GM21825 (cell line): ENCODE results near the gene RAPGEF1.
"Not testable (repeated sequence)": the region's sequence is repeated elsewhere in the genome, so short reads cannot be mapped to it uniquely, and the experiment has no call there.

ENCODE experiments used
- ATAC-seq: cut with Tn5 transposase; IDR thresholded peaks from one replicate; pipeline ENCODE4 v1.9.1; 2021; ENCODE audit warnings: mild to moderate bottlenecking, moderate library complexity; ENCODE audit not compliant: unreplicated experiment

The RAPGEF1 gene

DNA sequence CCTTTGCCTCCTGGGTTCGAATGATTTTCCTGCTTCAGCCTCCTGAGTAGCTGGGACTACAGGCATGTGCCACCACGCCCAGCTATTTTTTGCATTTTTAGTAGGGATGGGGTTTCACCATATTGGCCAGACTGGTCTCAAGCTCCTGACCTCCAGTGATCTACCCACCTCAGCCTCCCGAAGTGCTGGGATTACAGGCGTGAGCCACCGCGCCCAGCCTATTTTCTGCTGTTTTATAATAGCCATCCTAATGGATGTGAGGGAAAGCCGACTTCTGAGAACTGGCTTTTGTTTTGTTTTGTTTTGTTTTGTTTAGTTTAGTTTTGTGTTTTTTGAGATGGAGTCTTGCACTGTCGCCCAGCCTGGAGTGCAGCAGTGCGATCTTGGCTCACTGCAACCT is 13.9 kb upstream of the RAPGEF1 start:
- not testable (repeated sequence) for ATAC-seq

DNA sequence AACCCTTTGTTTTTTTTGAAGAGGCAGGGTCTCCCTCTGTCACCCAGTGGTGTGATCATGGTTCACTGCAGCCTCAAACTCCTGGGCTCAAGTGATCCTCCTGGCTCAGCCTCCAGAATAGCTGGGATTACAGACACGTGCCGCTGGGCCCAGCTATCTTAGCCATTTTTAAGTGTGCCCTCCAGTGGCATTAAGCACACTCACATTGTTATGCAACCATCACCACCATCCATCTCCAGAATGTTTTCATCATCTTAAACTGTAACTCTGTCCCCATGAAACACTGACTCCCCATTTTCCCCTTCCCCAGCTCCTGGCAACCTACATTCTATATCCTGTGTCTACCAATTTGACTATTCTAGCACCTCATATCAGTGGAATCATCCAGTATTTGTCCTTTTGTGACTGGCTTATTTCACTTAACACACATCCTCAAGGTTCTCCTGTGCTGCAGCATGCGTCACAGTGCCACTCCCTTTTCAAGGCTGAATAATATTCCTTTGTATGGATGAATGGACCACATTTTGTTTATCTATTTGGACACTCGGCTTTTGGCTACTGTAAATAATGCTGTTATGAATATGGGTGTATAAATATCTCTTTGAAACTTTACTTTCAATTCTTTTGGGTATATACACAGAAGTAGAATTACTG is 12.5 kb upstream of the RAPGEF1 start:
- ATAC-seq, result no peak

DNA sequence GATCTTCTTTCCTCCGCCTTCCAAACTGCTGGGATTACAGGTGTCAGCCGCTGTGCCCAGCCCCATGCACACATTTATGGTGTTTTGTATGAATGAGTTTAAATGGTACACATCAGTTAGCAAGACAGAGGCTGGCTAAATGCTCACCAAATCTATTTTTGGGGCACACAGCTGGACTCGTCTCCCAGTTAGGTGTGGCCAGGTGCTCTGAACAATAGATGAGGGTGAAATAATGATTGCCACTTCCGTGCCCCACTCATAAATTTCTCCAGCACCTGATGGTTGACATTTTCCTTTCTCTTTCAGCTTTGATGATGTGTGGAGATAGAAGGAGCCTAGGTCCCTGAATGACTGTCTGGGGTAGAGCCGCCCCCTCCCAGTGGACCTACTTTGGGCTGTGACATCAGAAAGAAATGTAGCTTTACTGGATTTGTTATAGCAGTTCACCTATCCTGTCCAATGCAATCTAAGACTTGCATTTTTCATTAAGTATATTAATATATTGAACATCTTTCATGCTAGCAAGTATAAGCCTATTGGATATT is 8.6 kb upstream of the RAPGEF1 start:
- ATAC-seq, result no peak

DNA sequence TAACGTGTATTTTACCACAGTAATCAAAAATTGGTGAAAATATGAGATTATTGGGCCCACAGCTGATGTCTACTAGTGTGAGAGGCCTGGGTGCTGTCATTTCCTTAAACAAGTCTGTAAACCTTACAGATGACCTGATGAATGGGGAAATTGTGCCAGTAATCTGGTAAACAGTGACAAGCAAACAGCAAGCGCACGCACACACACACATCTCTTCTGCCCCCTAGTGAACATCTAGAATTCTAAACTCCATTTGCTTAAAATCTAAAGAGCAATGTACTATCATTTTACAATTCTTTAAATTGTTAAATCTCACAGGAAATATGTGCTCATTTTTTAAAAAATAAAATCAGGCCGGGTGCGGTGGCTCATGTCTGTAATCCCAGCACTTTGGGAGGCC is 7.5 kb upstream of the RAPGEF1 start:
- no peak for ATAC-seq

DNA sequence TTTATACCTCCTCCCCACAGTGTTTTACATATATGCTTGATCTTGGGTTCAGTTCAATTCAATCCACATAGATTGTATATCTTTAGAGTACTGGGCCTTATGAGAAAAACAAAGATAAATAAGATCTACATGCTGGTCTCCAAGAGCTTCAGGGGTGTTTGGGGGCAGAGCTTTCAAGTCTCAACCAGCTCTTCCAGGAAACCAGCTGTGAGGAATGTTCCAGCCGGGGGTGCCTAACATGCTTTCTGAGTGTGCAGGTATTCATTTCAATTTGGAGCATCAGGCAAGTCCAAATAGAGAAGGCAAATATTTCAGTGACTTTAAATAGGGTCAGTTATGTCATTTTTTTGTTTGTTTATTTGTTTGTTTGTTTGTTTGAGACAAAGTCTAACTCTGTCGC is 5.7 kb upstream of the RAPGEF1 start:
- no peak for ATAC-seq

DNA sequence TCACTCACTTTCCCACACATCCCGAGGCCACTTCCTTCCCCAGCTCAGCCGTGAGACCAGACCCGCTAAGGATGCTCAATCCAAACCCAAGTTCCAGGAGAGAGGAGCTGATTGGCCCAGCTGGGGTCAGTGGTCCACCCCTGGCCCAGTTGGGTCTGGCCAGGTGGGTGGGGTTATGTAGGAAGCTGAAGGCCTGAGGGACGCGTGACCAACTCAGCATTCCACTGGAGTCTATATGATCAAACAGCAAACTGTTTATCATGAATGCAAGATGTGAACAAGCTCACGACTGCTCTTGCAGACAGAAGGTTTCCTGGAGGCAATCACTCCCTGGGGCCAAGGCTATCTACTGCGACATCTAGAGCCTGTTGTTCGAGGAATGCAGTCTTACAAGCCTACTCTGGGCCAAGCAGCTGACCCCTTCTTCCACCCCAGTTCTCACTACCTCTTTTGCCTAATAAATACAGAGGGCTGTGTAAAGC is 4.9 kb upstream of the RAPGEF1 start:
- no peak for ATAC-seq

DNA sequence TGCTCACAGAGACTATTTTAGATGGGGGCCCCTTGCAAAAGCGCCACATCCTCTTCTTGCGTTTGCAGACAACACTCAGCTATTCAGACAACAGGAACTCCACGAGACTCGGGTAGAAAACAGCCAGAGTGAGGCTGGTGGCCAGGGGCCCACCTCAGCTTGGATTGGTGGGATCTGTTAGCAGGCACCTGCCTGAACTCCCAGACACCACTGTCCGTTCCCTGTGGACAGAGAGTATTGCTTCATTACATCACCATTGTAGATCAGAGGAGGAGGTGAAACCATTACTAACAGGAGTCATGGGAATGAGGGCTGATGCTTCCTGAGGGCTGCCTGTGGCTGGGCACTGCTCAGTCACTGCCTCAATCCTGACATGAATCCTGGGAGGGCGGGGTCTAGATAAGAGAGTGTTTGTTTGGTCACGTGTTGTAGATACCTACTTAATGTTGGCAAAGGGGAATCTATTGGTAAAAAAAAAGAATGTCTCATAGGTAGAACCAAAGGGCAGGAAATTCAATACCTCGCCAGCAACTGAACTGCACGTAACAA is 4.4 kb upstream of the RAPGEF1 start:
- no peak for ATAC-seq

DNA sequence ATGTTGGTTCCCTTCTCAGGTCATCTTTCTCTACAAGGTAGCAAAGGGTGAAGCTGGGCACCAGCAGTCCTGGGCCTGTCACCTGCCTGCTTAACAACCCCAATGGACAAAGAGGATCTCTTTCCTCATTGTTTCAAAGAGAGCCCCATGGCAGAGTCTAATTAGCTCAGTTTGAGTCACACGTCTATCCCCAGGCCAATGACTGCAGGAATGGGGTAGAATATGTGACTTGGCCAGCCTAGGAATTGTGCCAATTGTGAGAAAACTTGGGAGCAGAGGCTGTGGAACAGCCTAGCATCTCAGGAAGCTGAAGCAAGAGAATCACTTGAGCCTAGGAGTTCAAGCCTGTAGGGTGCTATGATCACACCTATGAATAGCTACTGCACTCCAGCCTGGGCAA is 3.6 kb upstream of the RAPGEF1 start:
- ATAC-seq, result no peak

DNA sequence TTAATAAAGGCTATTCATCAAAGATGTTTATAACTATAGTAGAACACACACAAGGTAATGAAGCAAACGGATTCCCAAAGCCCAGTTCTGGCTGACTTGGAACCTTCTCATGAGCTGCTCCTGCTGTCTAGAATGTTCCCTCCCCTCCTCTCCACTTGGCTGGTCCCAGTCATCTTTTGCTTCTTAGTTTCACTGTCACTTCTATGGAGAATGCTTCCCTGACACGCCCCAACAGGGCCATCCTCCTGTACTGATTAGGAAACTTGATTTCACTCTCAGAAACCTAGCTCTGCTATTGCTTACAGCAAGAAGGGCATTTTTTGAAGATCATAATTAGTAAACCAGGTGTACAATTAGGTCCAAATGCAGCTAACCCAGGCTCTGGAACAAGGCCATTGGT is 3.2 kb upstream of the RAPGEF1 start:
- no peak for ATAC-seq

DNA sequence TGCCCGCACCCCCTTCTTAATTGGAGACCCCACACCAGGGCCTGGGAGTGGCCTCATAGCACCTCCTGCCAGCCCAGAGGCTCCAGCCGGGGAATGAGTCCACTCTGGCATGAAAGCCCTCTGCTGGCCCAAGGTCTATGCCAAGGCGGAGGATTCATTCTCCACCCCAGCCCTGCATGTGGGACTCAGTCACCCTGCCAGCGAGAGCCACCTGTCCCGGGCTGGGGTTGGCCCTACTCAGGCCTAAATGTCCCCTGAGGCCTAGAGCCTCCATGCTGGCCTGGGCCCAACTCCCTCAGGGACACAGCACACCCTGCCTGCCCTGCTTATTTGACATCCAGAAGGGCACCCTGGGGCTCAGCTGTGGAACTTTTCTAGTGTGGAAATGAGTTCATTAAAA is 1.0 kb upstream of the RAPGEF1 start:
- no peak for ATAC-seq

DNA sequence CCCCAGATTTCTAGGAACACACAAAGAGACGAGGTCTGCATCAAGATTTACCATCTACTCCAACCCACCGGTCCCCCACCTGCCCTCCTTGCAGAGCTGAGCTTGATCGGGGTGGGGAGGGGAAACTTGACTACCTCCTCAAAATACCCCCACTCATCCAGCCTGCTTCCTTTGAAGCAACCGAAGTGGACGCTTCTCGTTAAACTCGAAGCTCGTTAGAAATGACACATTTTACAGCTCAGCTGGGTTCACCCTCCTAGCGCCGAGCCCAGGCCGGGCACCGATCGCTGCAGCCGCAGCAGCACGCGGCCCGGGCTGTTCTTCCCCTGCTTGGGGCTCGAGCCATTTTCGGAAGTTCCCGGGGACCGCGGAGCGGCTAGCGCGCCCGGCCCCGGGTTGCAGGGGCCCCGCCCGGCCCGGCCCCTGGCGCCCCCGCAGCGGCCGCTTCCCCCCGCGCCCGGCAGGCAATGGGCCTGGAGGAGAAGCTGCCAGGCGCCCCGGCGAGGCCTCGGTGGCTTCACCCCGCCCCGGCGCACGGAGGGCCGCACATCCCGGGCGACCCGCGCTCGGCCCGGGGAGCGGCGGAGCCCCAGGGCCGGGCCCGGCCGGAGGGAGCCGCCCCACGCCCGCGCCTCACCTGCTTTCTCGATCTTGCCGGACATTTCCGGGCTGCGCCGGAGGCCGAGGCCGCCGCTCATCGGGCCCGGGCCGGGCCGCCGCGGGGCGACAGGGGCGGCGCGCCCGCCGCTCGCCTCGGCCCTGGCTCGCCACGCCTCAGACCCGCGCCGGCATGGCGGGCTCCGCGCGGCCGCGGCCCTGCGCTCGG is 530 bp downstream of the RAPGEF1 start:
- no peak for ATAC-seq

DNA sequence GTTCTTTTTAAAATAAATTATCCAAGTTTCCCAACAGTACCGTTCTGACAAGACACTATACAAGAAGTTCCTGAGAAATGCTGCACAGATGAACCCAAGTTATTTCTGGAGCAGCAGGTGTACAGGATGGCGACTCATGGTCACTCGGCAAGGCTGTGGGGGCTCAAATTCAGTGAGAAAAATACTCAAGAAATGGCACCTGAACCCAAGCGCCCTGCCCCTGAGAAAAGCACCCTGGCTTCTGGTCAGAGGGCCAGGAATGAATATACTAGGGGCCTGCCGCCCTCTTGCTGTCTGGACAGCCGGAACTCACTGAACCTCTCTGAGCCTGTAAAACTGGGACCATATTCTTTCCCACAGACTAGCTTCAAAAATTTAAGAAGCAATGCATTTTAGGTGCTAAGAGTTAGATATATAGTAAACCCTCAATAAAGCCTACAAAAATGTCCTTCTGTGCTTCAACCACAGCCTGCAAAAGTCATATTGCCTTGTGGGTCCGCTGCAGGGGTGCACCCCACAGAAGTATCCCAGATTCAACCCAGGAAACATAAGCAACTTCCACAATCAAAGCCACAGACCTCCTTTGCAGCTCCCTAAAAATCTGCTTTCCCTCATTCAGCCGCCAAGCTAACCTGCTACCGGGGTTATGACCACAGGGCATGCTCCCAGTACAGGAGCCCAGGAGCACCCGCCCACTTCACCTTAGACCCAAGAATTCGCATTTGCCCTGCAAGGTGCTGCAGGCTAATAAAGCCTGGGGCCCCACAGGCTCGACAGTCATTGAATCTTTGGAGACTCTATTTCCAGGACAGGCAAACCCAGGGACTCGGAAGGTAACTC is 1.4 kb downstream of the RAPGEF1 start:
- no peak for ATAC-seq

DNA sequence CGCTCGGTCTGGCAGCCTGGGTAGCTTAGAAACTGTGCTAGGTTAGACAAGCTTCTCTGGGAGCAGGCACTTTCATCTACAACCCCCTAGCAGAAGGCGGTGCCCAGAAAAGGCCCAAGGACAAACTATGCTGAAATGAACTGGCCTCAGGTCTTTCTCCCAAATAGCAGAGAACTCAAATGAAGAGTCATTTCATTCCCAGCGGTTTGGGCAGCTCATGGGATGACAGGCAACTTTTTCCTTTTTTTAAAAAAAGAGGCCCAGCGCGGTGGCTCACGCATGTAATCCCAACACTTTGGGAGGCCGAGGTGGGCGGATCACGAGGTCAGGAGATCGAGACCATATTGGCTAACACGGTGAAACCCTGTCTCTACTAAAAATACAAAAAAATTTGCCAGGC is 2.5 kb downstream of the RAPGEF1 start:
- ATAC-seq, result no peak

DNA sequence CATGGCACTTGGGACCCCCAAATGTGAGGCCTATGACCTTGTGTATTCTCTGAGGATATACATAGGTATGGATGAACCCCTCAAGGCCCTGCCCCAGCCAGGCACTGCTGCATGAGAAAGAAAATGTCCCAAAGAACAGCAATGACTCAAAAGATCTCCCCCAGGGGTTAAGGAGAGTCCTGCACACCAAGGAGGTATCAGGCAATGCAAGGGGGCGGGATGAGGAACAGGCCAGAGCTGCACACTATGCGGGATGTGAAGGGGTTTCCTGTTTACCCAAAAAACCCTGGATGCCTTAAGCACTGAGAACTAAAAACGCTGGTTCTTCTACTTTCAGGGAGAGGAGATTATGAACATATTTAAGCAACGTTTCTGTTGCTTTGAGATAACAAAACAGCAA is 3.4 kb downstream of the RAPGEF1 start:
- no peak for ATAC-seq

DNA sequence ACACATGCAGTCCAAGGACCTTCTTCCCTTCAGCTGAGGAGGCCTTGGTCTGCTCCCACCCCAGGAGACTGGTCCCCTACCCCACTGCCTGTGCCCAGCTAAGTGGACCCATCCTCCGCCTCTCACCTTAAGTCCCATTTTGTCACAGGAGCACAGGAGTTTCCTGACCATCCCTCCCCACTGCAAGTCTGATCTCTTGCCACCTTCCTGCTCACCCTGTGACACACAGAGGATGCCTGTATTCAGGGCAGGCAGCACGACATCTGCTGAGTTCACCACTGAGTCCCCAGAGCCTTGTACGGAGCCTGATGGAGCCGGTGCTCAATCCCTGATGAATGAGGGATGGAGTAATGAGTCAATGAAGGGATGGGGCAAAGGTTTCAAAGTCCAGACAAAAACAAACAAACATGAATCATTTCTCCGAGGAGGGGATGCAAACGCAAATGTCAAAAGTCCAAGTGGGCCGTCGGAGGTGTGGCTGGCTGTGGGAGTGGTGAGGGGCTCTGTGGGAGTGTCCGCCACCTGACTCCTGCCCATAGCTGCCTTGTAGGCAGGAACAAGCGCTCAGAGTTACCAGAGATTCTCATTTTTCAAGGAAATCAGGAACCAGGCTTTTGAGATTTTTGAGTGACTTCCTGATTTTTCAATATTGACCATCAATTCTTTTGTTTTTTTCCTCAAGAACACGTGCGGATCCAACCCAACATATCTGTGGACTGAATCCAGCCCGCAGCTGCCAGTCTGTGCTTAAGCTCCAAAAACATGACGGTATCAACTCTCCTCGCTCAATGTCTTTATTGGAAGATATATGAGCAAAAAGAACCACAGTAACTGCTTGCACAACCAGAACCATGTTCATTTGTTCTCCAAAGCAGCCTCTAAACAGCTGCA is 4.4 kb downstream of the RAPGEF1 start:
- ATAC-seq, result no peak

DNA sequence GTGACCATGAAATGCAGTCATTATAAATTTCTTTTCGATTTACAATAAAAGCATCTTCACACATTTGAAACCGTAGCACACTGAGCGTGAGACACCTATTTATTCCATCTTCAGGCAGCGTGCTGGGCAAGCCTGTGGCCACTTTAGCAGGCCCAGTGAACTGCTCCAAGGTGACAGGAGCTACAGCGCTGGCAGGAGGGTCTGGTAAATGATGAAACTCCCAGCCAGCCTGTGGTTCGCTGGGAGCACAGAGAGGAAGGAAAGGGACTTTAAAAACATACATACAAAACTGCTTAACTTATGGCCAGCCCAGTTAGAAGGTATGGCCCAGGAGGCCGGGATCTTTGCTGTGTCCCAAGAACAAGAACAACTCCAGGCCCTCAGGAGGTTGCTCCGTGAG is 5.1 kb downstream of the RAPGEF1 start:
- ATAC-seq, result no peak

DNA sequence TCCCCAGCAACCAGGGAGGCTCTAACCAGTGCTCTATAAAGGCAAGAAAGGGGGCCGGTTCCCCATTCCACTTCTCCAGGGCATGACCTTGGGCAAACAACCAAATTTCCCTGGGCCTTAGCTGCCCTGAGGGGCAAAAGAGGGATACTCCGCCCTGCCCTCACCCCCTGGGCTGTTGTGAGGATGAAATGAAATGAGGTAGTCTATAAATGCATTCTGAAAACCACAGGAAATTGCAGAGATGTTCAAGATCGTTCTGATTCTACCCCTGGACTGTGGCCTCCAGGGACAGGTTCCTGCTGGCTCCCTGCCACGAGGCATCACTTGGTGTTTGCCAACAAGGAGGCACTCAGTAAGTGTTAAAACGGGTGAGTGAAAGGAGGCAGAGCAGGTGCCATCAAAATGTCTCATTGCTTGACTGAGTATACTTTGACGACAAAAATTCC is 5.7 kb downstream of the RAPGEF1 start:
- no peak for ATAC-seq

DNA sequence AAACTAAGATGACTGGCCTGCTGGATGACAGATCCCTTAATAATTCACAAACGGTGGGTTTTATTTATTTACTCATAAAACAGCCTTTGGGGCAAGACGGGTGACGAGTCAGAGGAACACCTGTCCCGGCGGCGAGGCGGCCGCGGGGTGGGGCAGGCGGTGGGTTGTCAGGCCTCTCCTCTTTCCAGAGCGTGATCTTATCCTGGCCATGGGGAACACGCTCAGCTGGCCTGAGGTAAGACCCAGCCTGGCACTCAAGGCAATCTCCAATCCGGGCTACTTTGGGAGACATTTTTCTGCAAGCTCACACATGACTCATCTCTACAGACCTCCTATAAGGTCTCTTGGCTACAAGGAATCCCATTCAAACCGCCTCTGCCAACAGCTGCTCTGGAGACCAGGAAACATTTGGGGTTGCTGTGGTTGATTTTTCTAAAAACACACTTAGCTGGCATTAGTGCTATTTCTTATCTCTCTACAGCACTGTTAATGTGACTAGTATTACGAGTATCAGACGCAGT is 6.3 kb downstream of the RAPGEF1 start:
- ATAC-seq, result no peak

DNA sequence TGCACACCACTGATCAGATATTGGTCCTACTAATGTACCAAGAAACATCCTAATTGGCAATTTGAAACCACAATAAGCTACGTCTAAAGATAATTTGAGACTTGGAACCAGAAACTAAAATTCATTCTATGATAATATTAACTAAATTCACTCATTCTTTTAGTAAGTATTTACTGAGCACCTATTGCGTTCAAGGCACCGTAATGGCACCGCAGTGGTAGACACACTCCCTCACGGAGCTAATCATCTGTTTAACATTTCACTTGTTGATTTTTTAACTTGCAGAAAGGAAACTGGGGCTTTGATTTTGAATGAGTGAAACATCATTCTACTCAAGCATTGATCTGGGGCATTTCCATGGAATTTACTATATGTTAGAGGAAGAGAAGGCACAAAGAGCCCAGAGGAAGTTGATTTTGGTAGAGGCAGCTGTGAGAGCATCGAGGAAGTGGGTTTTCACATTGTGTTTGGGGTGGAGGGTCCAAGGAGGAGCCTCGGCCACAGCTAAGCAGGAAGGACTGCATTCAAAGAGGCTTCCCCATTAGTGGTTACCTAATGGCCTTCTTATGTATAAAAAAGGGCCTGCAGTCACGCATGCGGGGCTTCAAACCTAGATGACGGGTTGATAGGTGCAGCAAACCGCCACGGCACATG is 7.1 kb downstream of the RAPGEF1 start:
- ATAC-seq, result no peak
